ENCODE data around the gene FANCI.

The FANCI gene

GRCh38 chr15:89333011-89333860, 89.5 kb downstream of the FANCI start:
- no peak for DNase-seq (ENCODE audit: low read depth)

- no peak for DNase-seq (ENCODE audit: low read depth)
Measured at GRCh38 chr15:89333959-89334509, 90.3 kb downstream of the FANCI start.

GRCh38 chr15:89334510-89335297, 90.9 kb downstream of the FANCI start, which contains the start of gene POLG:
Gene POLG, minus strand, starts transcription at chr15:89334824. Its CDS starts 1,070 bp downstream, at chr15:89333754.
- peak; percentile 98 for DNase-seq (ENCODE audit: low read depth)

- DNase-seq (ENCODE audit: low read depth): no peak
Measured at GRCh38 chr15:89335298-89336041, 91.7 kb downstream of the FANCI start.

GRCh38 chr15:89338036-89338435, 94.3 kb downstream of the FANCI start:
- DNase-seq (ENCODE audit: low read depth): no peak

GRCh38 chr15:89340573-89340972, 96.8 kb downstream of the FANCI start:
- no peak for DNase-seq (ENCODE audit: low read depth)

GRCh38 chr15:89341316-89342005, 97.7 kb downstream of the FANCI start:
- no peak for DNase-seq (ENCODE audit: low read depth)

GRCh38 chr15:89342840-89343239, 99.1 kb downstream of the FANCI start:
- no peak for DNase-seq (ENCODE audit: low read depth)

- no peak for DNase-seq (ENCODE audit: low read depth)
Measured at GRCh38 chr15:89345248-89345647, 101.5 kb downstream of the FANCI start.

GRCh38 chr15:89346516-89347231, 102.9 kb downstream of the FANCI start:
- no peak for DNase-seq (ENCODE audit: low read depth)

- no peak for DNase-seq (ENCODE audit: low read depth)
Measured at GRCh38 chr15:89349206-89349558, 105.4 kb downstream of the FANCI start.

GRCh38 chr15:89352476-89352875, 108.7 kb downstream of the FANCI start:
- DNase-seq (ENCODE audit: low read depth): no peak

GRCh38 chr15:89353991-89354390, 110.2 kb downstream of the FANCI start:
- no peak for DNase-seq (ENCODE audit: low read depth)

GRCh38 chr15:89356634-89357298, 113.0 kb downstream of the FANCI start:
- no peak for DNase-seq (ENCODE audit: low read depth)

GRCh38 chr15:89358435-89358754, 114.6 kb downstream of the FANCI start:
- DNase-seq (ENCODE audit: low read depth): no peak

GRCh38 chr15:89358755-89359439, 115.1 kb downstream of the FANCI start:
- peak; percentile 72 for DNase-seq (ENCODE audit: low read depth)

GRCh38 chr15:89359471-89360293, 115.9 kb downstream of the FANCI start:
- DNase-seq (ENCODE audit: low read depth): no peak

- no peak for DNase-seq (ENCODE audit: low read depth)
Measured at GRCh38 chr15:89360294-89360971, 116.7 kb downstream of the FANCI start.
